Osteoblast (primary cell): ENCODE measurements around the gene CPB1. TPM values are rescaled to one million over a fixed set of nuclear protein-coding genes. Genes with fewer than 3 reads are reported as not detected.

ENCODE experiments used
- DNase-seq: peaks from one replicate; pipeline ENCODE4 v3.0.0; 2011; ENCODE audit warnings: low spot score, mixed read lengths; ENCODE audit not compliant: insufficient read length; ENCODE audit errors: missing footprints
- H2AFZ ChIP-seq: 2 replicates; pipeline ENCODE4 v1.6.0; 2011; ENCODE audit warnings: mild to moderate bottlenecking, low read length
- H3K27ac ChIP-seq: 2 replicates; pipeline ENCODE4 v1.5.1; 2011; ENCODE audit warnings: mild to moderate bottlenecking, low read depth, low read length, moderate library complexity
- H3K27me3 ChIP-seq: 2 replicates; pipeline ENCODE4 v1.6.0; 2012; ENCODE audit warnings: mild to moderate bottlenecking, control low read depth, inconsistent platforms, low read length, moderate library complexity; ENCODE audit not compliant: insufficient read depth
- H3K36me3 ChIP-seq: 2 replicates; pipeline ENCODE4 v1.5.1; 2011; ENCODE audit warnings: mild to moderate bottlenecking, low read length, control low read depth, moderate library complexity; ENCODE audit not compliant: insufficient read depth
- H3K4me1 ChIP-seq: 2 replicates; pipeline ENCODE4 v1.5.1; 2011; ENCODE audit warnings: mild to moderate bottlenecking, low read length, control low read depth, moderate library complexity; ENCODE audit not compliant: insufficient read depth
- H3K4me2 ChIP-seq: 2 replicates; pipeline ENCODE4 v1.6.0; 2011; ENCODE audit warnings: mild to moderate bottlenecking, low read length; ENCODE audit not compliant: insufficient read depth
- H3K4me3 ChIP-seq: fragments of 200-600 bp; sonication (generic); 3 replicates; pipeline ENCODE4 v1.5.1; 2012; ENCODE audit warnings: mild to moderate bottlenecking, low read length, inconsistent platforms; ENCODE audit not compliant: insufficient read depth
- H3K79me2 ChIP-seq: 2 replicates; pipeline ENCODE4 v1.6.0; 2012; ENCODE audit warnings: mild to moderate bottlenecking, low read length, control low read depth, inconsistent platforms; ENCODE audit not compliant: insufficient read depth
- H3K9me3 ChIP-seq: 2 replicates; pipeline ENCODE4 v1.5.1; 2011; ENCODE audit warnings: low read depth, low read length, control low read depth
- H4K20me1 ChIP-seq: 2 replicates; pipeline ENCODE4 v1.6.0; 2012; ENCODE audit warnings: mild to moderate bottlenecking, low read length, control low read depth; ENCODE audit not compliant: insufficient read depth
- total RNA-seq: library from RNA; depleted of rRNA; stranded (reverse); fragments of >200 nt; gene quantifications from 2 replicates; pipeline ENCODE4 v1.2.3, GENCODE V29; 2012
- TF ChIP-seq, protein P1 (sequence below): IDR thresholded peaks from 2 replicates; pipeline ENCODE4 v1.5.1; 2011; ENCODE audit warnings: mild to moderate bottlenecking, low read depth, low read length, moderate library complexity; ENCODE audit errors: extremely low read depth

CPB1 gene
- total RNA-seq, 1 donor: 1.1 TPM

DNA sequence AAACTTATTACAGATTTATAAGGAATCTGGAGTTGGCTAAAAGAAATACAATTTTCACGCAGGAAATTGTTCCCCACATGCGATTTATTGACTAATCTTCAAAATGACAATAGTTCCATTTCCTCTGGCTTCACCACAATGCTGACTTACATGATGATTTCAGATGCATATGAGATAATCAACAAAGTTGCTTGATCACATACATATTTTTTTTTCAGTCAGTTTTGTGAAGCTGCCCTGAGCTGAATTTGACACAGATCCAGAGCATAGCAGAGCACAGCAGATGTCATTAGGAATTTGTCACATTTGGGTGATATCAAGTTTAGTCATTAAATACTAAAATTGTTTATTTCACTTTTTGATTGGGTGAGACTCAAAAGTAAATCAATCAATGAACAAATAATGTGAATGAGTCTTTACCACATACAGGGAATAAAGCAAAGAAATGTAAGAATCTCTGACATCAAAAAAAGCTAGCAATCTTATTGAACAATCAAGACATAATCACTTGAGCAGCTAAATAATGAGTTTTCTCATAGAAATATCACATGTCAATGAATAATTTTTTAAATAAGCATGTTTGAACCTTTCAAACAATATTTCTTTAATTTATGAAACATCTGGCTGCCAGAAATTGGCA, 18.3 kb downstream of the CPB1 start:
- Histone ChIP-seq H3K4me2 (no peak overlapping the region), H2AFZ (no peak overlapping the region), H3K27ac (no peak overlapping the region), H3K36me3 (no peaks in the 10 kb centered on the region), H3K9me3 (no peaks in the 10 kb centered on the region), H3K4me3 (no peak overlapping the region), H3K79me2 (no peaks in the 10 kb centered on the region), H3K4me1 (no peaks in the 10 kb centered on the region), H4K20me1 (no peaks in the 10 kb centered on the region), H3K27me3 (no peaks in the 10 kb centered on the region)
- DNase-seq: no peak
- TF ChIP-seq, protein P1, sequence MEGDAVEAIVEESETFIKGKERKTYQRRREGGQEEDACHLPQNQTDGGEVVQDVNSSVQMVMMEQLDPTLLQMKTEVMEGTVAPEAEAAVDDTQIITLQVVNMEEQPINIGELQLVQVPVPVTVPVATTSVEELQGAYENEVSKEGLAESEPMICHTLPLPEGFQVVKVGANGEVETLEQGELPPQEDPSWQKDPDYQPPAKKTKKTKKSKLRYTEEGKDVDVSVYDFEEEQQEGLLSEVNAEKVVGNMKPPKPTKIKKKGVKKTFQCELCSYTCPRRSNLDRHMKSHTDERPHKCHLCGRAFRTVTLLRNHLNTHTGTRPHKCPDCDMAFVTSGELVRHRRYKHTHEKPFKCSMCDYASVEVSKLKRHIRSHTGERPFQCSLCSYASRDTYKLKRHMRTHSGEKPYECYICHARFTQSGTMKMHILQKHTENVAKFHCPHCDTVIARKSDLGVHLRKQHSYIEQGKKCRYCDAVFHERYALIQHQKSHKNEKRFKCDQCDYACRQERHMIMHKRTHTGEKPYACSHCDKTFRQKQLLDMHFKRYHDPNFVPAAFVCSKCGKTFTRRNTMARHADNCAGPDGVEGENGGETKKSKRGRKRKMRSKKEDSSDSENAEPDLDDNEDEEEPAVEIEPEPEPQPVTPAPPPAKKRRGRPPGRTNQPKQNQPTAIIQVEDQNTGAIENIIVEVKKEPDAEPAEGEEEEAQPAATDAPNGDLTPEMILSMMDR: no peak

DNA sequence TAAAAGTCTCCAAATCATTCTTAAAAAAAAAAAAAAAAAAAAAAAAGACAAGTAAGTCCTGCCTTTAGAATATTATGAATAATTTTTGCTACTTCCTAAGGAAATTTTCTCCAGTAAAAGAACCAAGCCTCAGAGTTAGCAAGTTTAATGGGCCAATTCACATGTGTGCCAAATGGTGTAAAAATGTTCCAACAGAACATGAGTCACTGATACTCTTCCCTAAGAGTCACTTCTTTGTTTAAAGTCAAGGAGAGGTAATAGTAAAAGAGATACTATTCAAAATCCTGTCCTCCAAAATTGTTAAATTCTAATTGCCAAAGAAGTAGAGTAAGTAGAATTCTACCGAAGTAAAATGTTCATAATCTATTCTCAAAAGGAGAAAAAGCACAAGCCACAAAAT, 19.7 kb downstream of the CPB1 start:
- no peak overlapping the region for H3K4me2 ChIP-seq
- no peaks in the 10 kb centered on the region for H3K36me3 ChIP-seq
- H3K27me3 ChIP-seq: no peaks in the 10 kb centered on the region
- H3K4me1 ChIP-seq: no peaks in the 10 kb centered on the region
- no peaks in the 10 kb centered on the region for H3K79me2 ChIP-seq
- H3K9me3 ChIP-seq: no peaks in the 10 kb centered on the region
- DNase-seq: no peak
- TF ChIP-seq, protein P1: no peak
- no peak overlapping the region for H3K4me3 ChIP-seq
- H4K20me1 ChIP-seq: no peaks in the 10 kb centered on the region
- H2AFZ ChIP-seq: no peak overlapping the region
- H3K27ac ChIP-seq: no peak overlapping the region

DNA sequence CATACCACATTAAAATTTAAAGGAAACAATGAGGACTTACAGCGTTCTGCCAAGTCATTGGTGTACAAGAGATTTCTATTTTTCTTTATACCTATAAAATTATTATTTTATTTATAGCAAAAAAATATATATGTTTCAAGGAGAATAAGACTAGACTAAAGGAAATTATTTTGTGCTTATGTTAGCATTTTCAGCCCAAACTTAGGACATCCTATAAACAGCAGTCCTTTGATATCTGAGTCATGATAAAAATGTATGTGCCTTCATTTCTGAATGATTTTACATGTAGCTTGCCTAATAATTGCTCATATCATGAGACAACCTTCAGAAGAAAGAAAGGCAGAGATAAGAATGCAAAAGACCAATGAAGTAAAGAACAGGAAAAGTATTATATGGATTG, 20.8 kb downstream of the CPB1 start:
- TF ChIP-seq, protein P1: no peak
- H3K4me2 ChIP-seq: no peak overlapping the region
- H3K9me3 ChIP-seq: no peaks in the 10 kb centered on the region
- H3K36me3 ChIP-seq: no peaks in the 10 kb centered on the region
- no peak overlapping the region for H2AFZ ChIP-seq
- no peaks in the 10 kb centered on the region for H3K79me2 ChIP-seq
- H4K20me1 ChIP-seq: no peaks in the 10 kb centered on the region
- no peak overlapping the region for H3K4me3 ChIP-seq
- no peaks in the 10 kb centered on the region for H3K4me1 ChIP-seq
- H3K27ac ChIP-seq: no peak overlapping the region
- no peak for DNase-seq
- H3K27me3 ChIP-seq: no peaks in the 10 kb centered on the region

DNA sequence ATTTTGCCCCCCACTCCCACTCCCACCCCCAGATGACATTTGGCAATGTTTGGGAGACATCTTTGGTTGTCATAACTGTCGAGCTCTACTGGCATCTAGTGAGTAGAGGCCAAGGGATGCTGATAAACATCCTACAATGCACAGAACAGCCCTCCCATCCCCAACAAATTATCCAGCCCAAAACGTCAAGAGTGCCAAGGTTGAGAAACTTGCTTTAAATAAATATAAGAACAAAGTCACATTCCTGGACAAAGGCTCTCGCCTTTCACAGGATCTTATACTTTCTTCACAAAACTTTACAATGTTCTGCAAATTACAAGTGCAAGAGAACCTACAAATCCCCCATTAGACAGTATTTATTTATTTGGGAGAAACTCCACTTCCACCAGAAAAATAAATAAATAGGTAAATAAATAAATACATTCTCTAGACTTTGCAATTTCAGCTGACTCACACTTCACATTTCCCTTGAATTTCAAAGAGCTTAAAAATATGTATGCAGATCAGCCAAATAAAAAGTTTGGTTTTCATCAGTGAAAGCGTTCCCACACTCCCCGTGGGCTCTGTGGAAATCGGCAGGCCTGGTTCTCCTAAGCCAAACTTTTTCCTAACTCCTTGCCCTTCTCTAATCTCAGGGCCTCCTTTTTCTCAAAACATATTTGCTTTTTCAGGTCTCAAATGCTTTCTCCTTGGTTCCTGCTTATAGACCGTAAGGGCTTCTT, 24.8 kb downstream of the CPB1 start:
- TF ChIP-seq, protein P1: no peak
- Histone ChIP-seq H3K79me2 (no peaks in the 10 kb centered on the region), H3K9me3 (no peaks in the 10 kb centered on the region), H3K4me3 (no peak overlapping the region), H4K20me1 (no peaks in the 10 kb centered on the region), H3K4me2 (no peak overlapping the region), H3K27me3 (no peaks in the 10 kb centered on the region), H2AFZ (no peak overlapping the region), H3K27ac (no peak overlapping the region), H3K4me1 (no peaks in the 10 kb centered on the region), H3K36me3 (no peaks in the 10 kb centered on the region)
- DNase-seq: no peak
